Activated T-cell treated with anti-CD3 and anti-CD28 coated beads for 4 hours (primary cell): ENCODE measurements around the gene B4GALT4.
"Not testable (repeated sequence)": the region's sequence is repeated elsewhere in the genome, so short reads cannot be mapped to it uniquely, and the experiment has no call there.

Experiments
- DNase-seq: peaks from one replicate; pipeline ENCODE4 v3.0.0-alpha.2; 2020

B4GALT4 gene

GRCh38 chr3:119194237-119195150 is 46.2 kb downstream of the B4GALT4 start:
- no peak for DNase-seq

- DNase-seq, result no peak
These were observed 48.9 kb downstream of the B4GALT4 start for GRCh38 chr3:119191800-119192199.

GRCh38 chr3:119187266-119187665 is 53.4 kb downstream of the B4GALT4 start:
- no peak for DNase-seq

GRCh38 chr3:119184796-119185570 is 55.7 kb downstream of the B4GALT4 start:
- DNase-seq, result no peak

GRCh38 chr3:119184111-119184510 is 56.6 kb downstream of the B4GALT4 start:
- DNase-seq, result no peak

- DNase-seq, result no peak
These were observed 58.9 kb downstream of the B4GALT4 start for GRCh38 chr3:119181765-119182164.

- DNase-seq, result no peak
These were observed 63.4 kb downstream of the B4GALT4 start for GRCh38 chr3:119177321-119177720.

GRCh38 chr3:119176778-119177177 is 63.9 kb downstream of the B4GALT4 start:
- DNase-seq, result no peak

GRCh38 chr3:119175872-119176756 is 64.6 kb downstream of the B4GALT4 start:
- no peak for DNase-seq

- no peak for DNase-seq
These were observed 67.4 kb downstream of the B4GALT4 start, which contains the start of gene UPK1B for GRCh38 chr3:119173325-119173724. UPK1B (plus strand) TSS chr3:119173598; CDS start chr3:119186742, 13,144 bp downstream.

- no peak for DNase-seq
These were observed 69.9 kb downstream of the B4GALT4 start for GRCh38 chr3:119170821-119171220.

- DNase-seq, result not testable (repeated sequence)
These were observed 75.9 kb downstream of the B4GALT4 start for GRCh38 chr3:119164745-119165144.
